ENCODE results near the gene CDC42BPG. TPM values are rescaled to one million over a fixed set of nuclear protein-coding genes. Genes with fewer than 3 reads are reported as not detected.

CDC42BPG gene
- total and polyA plus RNA-seq, 2 donors (not counting 1 experiment from before 2014, with no cell fraction given) = 0.03 to 0.33 TPM

DNA sequence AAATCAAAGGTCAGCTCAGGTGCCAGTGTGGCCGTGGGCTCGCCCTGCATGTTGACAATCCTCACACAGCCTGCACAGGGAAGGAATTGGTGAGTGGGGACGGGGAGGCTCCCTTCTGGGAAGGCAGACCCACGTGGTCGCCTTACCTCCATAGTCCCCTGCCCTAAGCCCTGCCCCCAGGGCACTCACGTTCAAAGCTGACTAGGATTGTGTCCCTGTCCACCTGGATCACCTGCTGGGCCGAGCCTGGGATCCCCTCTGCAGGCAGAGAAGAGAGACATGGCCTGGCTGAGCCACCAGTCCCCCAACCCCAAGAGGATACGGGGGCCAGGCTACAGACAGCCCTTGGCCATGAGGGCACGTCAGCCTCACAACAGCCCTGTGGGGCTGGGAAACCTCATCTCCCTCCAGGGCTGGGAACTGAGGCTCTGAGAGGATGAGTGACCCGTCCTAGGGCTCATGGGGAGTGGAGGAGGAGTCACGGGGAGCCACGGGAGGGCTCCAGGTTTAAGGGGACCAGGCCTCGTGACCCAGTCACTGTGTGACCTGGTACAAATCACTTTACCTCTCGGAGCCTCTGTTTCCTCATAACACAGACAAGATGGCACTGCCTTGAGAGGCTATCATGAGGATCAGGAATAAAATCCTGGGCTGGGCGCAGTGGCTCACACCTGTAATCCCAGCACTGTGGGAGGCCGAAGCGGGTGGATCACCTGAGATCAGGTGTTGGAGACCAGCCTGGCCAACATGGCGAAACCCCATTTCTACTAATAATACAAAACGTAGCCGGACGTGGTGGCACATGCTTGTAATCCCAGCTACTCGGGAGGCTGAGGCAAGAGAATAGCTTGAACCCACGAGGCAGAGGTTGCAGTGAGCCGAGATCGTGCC, 54.0 kb downstream of the CDC42BPG start:
- Histone ChIP-seq H3K27ac (ENCODE audit: insufficient read depth, low read length) (no peak overlapping the region), H3K9ac (ENCODE audit: insufficient read depth, low read length) (no peak overlapping the region), H3K36me3 (ENCODE audit: control insufficient read depth, insufficient read depth, low read length) (no peaks in the 10 kb centered on the region), H3K4me2 (ENCODE audit: extremely low read depth, insufficient read depth, low read length) (no peak overlapping the region), H4K20me1 (ENCODE audit: control insufficient read depth, extremely low read depth, insufficient read depth, low read length) (no peaks in the 10 kb centered on the region), H3K4me1 (ENCODE audit: control insufficient read depth, extremely low read depth, insufficient read depth, low read length) (no peaks in the 10 kb centered on the region), H2AFZ (ENCODE audit: low read length) (no peak overlapping the region), H3K27me3 (ENCODE audit: control insufficient read depth, insufficient read depth, low read length) (no peaks in the 10 kb centered on the region), H3K79me2 (ENCODE audit: control insufficient read depth, insufficient read depth, low read length) (no peaks in the 10 kb centered on the region), H3K9me3 (ENCODE audit: control insufficient read depth, insufficient read depth, low read depth, low read length) (no peaks in the 10 kb centered on the region), H3K4me3 (replicated peaks in 1 of 4; ENCODE audit: control extremely low read depth in 1 of 4, insufficient read depth in 1 of 4, low read depth in 3 of 4, low read length in 4 of 4) (no peak overlapping the region)
- TF ChIP-seq, protein P1, sequence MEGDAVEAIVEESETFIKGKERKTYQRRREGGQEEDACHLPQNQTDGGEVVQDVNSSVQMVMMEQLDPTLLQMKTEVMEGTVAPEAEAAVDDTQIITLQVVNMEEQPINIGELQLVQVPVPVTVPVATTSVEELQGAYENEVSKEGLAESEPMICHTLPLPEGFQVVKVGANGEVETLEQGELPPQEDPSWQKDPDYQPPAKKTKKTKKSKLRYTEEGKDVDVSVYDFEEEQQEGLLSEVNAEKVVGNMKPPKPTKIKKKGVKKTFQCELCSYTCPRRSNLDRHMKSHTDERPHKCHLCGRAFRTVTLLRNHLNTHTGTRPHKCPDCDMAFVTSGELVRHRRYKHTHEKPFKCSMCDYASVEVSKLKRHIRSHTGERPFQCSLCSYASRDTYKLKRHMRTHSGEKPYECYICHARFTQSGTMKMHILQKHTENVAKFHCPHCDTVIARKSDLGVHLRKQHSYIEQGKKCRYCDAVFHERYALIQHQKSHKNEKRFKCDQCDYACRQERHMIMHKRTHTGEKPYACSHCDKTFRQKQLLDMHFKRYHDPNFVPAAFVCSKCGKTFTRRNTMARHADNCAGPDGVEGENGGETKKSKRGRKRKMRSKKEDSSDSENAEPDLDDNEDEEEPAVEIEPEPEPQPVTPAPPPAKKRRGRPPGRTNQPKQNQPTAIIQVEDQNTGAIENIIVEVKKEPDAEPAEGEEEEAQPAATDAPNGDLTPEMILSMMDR (conservative IDR thresholded peaks at IDR 0.05 in 1 of 2, IDR thresholded peaks at IDR 0.05 in 1 of 2; ENCODE audit: low read depth in 1 of 2, low read length in 2 of 2) = no peak
- no peak for TF ChIP-seq EZH2 (IDR thresholded peaks at IDR 0.05; ENCODE audit: low read length, missing control alignments)
- no peak for DNase-seq (ENCODE audit: low read depth in 2 of 2)

DNA sequence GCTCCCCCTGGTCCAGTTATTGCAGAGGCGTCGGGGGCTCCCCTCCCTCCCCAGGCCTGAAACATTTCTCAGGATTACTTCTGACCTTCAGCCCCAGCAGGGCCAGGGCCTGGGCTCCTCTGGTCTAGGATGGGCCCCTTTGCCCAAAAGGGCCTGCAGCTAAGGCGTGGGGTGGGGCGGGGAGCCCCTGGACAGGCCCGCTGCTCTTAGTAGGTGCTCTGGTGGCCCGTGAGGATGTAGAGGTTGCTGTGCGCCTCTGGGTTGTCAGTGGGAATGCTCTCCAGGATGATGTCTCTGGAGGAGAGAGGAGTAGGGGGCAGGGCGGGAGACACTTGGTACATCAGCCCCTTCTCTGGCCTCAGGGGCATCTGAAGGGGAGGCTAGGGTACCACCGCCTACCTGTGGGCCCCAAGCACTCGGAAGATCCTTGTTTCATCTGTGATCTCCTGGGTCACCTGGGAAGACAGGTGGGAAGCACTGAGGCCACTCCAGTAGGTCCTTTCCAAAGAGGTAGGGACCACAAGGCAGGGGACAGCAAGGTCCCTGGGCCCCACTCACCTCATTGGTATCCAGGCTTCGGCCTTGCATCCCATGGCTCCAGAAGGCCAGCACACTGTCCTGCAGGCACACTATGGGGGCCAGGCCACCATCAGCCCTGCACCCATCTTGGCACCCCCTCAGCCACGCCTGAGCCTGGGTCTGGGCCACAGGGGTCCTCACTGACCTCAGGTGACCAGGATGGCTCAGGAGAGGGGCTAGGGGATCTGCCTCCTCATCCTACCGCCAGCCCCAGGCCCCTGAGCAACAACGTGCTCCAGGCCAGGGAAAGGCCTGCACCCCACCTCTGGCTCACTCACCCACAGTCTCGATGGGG, 54.9 kb downstream of the CDC42BPG start:
- H4K20me1 ChIP-seq (ENCODE audit: control insufficient read depth, extremely low read depth, insufficient read depth, low read length) = no peaks in the 10 kb centered on the region
- no peak overlapping the region for H3K4me3 ChIP-seq (replicated peaks in 1 of 4; ENCODE audit: control extremely low read depth in 1 of 4, insufficient read depth in 1 of 4, low read depth in 3 of 4, low read length in 4 of 4)
- no peaks in the 10 kb centered on the region for H3K36me3 ChIP-seq (ENCODE audit: control insufficient read depth, insufficient read depth, low read length)
- no peak for DNase-seq (ENCODE audit: low read depth in 2 of 2)
- H2AFZ ChIP-seq (ENCODE audit: low read length) = no peak overlapping the region
- H3K79me2 ChIP-seq (ENCODE audit: control insufficient read depth, insufficient read depth, low read length) = no peaks in the 10 kb centered on the region
- H3K4me1 ChIP-seq (ENCODE audit: control insufficient read depth, extremely low read depth, insufficient read depth, low read length) = no peaks in the 10 kb centered on the region
- no peaks in the 10 kb centered on the region for H3K27me3 ChIP-seq (ENCODE audit: control insufficient read depth, insufficient read depth, low read length)
- TF ChIP-seq, protein P1 (conservative IDR thresholded peaks at IDR 0.05 in 1 of 2, IDR thresholded peaks at IDR 0.05 in 1 of 2; ENCODE audit: low read depth in 1 of 2, low read length in 2 of 2) = no peak
- no peak for TF ChIP-seq EZH2 (IDR thresholded peaks at IDR 0.05; ENCODE audit: low read length, missing control alignments)
- no peak overlapping the region for H3K4me2 ChIP-seq (ENCODE audit: extremely low read depth, insufficient read depth, low read length)
- H3K27ac ChIP-seq (ENCODE audit: insufficient read depth, low read length) = no peak overlapping the region
- H3K9me3 ChIP-seq (ENCODE audit: control insufficient read depth, insufficient read depth, low read depth, low read length) = no peaks in the 10 kb centered on the region
- no peak overlapping the region for H3K9ac ChIP-seq (ENCODE audit: insufficient read depth, low read length)
